K562 (cell line): Measurements from ENCODE around the gene SLC1A7. TPM values are rescaled to one million over a fixed set of nuclear protein-coding genes. Genes with fewer than 3 reads are reported as not detected.

ENCODE experiments used
- ATAC-seq: fragments of 200-7000 bp; cut with Tn5 transposase; 3 replicates; pipeline ENCODE4 v1.9.1; 2020; ENCODE audit warnings: moderate library complexity
- BruUV-seq: library from RNA; stranded (reverse); fragments of 400-500 nt; replicated peaks from 2 replicates; lab custom pipeline; 2021; lab: Mats Ljungman, UMichigan
- CTCF ChIA-PET: fragments of 300-600 bp; formaldehyde crosslinking; extraction: SDS; loops from one replicate; lab custom pipeline; 2021; ENCODE audit warnings: low intra/inter-chr PET ratio; lab: Yijun Ruan, JAX
- POLR2A ChIA-PET: fragments of 300-600, 350-650 bp; sonication (Branson Sonifier 250); formaldehyde crosslinking; extraction: SDS; loops from one replicate; lab custom pipeline; 2021; ENCODE audit warnings: antibody characterized with exemption, inconsistent platforms; lab: Yijun Ruan, JAX
- DNase-seq, 4 experiments: peaks; one replicate each; pipeline versions ENCODE4 v3.0.0 to v3.0.0-alpha.2; 2011 to 2018; ENCODE audit warnings: low spot score in 3 of 4, mixed read lengths in 3 of 4; ENCODE audit errors: extremely low read depth in 1 of 4
- FAIRE-seq: peaks from 2 replicates; lab custom pipeline; 2011; peaks lifted over from hg19 to GRCh38; lab: Jason Lieb, UNC
- H2AFZ ChIP-seq: 2 replicates; pipeline ENCODE4 v1.6.0; 2011; ENCODE audit warnings: low read depth, low read length, control low read depth, inconsistent platforms
- H3K27ac ChIP-seq: fragments of 200-600 bp; 3 replicates; pipeline ENCODE4 v1.8.0; 2011; ENCODE audit warnings: low read depth, mild to moderate bottlenecking, control low read depth, inconsistent platforms, low read length, moderate library complexity, mixed read lengths; ENCODE audit errors: extremely low read depth
- H3K27me3 ChIP-seq, 2 experiments: fragments of 300-600 bp in 1 of 2; 2 replicates in 1 of 2; 3 replicates in 1 of 2; pipeline versions ENCODE4 v1.6.0 to v1.8.0; 2011; ENCODE audit warnings: inconsistent platforms in 2 of 2, low read length in 2 of 2, mild to moderate bottlenecking in 1 of 2, mixed read lengths in 1 of 2, moderate library complexity in 1 of 2; ENCODE audit not compliant: control insufficient read depth in 2 of 2, insufficient read depth in 2 of 2
- H3K36me3 ChIP-seq: fragments of 300-600 bp; 3 replicates; pipeline ENCODE4 v1.8.0; 2011; ENCODE audit warnings: mild to moderate bottlenecking, low read length, inconsistent platforms; ENCODE audit not compliant: control insufficient read depth, insufficient read depth
- H3K4me1 ChIP-seq, 2 experiments: fragments of 200-600 bp in 1 of 2; replicated peaks in 1 of 2; 2 replicates in 1 of 2; 3 replicates in 1 of 2; pipeline versions ENCODE4 v1.5.1 to v1.8.0; 2011; ENCODE audit warnings: inconsistent platforms in 2 of 2, low read length in 2 of 2, mild to moderate bottlenecking in 1 of 2, mixed read lengths in 1 of 2, moderate library complexity in 1 of 2; ENCODE audit not compliant: control insufficient read depth in 2 of 2, insufficient read depth in 2 of 2
- H3K4me2 ChIP-seq: 2 replicates; pipeline ENCODE4 v1.6.1; 2011; ENCODE audit warnings: low read length, control low read depth, inconsistent platforms, mixed read lengths; ENCODE audit not compliant: insufficient read depth
- H3K4me3 ChIP-seq: fragments of 200-600 bp; sonication (generic), shearing (Covaris generic); 2 replicates; pipeline ENCODE4 v1.5.1; 2016; ENCODE audit warnings: control low read depth, inconsistent platforms
- H3K79me2 ChIP-seq: fragments of 200-600 bp; 3 replicates; pipeline ENCODE4 v1.8.0; 2011; ENCODE audit warnings: low read length, inconsistent platforms; ENCODE audit not compliant: control insufficient read depth, insufficient read depth
- H3K9ac ChIP-seq, 2 experiments: 2 replicates each; pipeline versions ENCODE4 v1.6.0 to v1.6.1; 2011; ENCODE audit warnings: low read depth in 2 of 2, low read length in 2 of 2, control low read depth in 1 of 2, inconsistent platforms in 1 of 2, mild to moderate bottlenecking in 1 of 2, mixed read lengths in 1 of 2; ENCODE audit not compliant: insufficient read depth in 1 of 2
- H3K9me1 ChIP-seq: one replicate; pipeline ENCODE4 v1.6.0; 2011; ENCODE audit warnings: inconsistent platforms, mild to moderate bottlenecking, low read length, moderate library complexity; ENCODE audit not compliant: control insufficient read depth, insufficient read depth
- H3K9me3 ChIP-seq: replicated peaks from 2 replicates; pipeline ENCODE4 v1.5.1; 2011; ENCODE audit warnings: low read depth, low read length, inconsistent platforms; ENCODE audit not compliant: control insufficient read depth, insufficient read depth
- H4K20me1 ChIP-seq: replicated peaks from 2 replicates; pipeline ENCODE4 v1.6.1; 2011; ENCODE audit warnings: low read length, inconsistent platforms, mixed read lengths; ENCODE audit not compliant: control insufficient read depth, insufficient read depth
- CAMTA2 ChIP-seq: fragments of 250-450 bp; sonication (Bioruptor Pico); conservative IDR thresholded peaks from 2 replicates; pipeline ENCODE4 v1.5.1; 2022
- CREM ChIP-seq: IDR thresholded peaks from 2 replicates; pipeline ENCODE4 v1.6.1; 2014; ENCODE audit warnings: antibody characterized with exemption, low read depth
- ESRRA ChIP-seq: fragments of 450-650 bp; IDR thresholded peaks from 2 replicates; pipeline ENCODE4 v1.6.1; 2014; ENCODE audit warnings: low read depth, mild to moderate bottlenecking, moderate library complexity, borderline replicate concordance
- HLTF ChIP-seq: fragments of 450-650 bp; IDR thresholded peaks from 2 replicates; pipeline ENCODE4 v1.6.1; 2016
- HNRNPL ChIP-seq: fragments of 200-400 bp; formaldehyde crosslinking; IDR thresholded peaks from 2 replicates; pipeline ENCODE4 v1.6.1; 2017; ENCODE audit warnings: low read depth, mild to moderate bottlenecking, low read length
- HSF4 ChIP-seq: fragments of 250-450 bp; sonication (Bioruptor Pico); IDR thresholded peaks from 2 replicates; pipeline ENCODE4 v2.1.2; 2022; ENCODE audit warnings: mild to moderate bottlenecking, moderate library complexity, borderline replicate concordance
- KDM1A ChIP-seq, 2 experiments: fragments of 450-650 bp; IDR thresholded peaks; 2 replicates each; pipeline ENCODE4 v1.6.1; 2016; ENCODE audit warnings: mild to moderate bottlenecking in 2 of 2
- KHSRP ChIP-seq: fragments of 450-650 bp; IDR thresholded peaks from 2 replicates; pipeline ENCODE4 v1.6.1; 2017
- POLR2B ChIP-seq: fragments of 450-650 bp; IDR thresholded peaks from 2 replicates; pipeline ENCODE4 v1.6.1; 2018; ENCODE audit warnings: low read depth; ENCODE audit not compliant: partially characterized antibody
- POLR3G ChIP-seq: IDR thresholded peaks from 2 replicates; pipeline ENCODE4 v1.6.1; 2011; ENCODE audit not compliant: insufficient read length, insufficient replicate concordance; ENCODE audit errors: extremely low read depth
- RBFOX2 ChIP-seq: fragments of 200-400 bp; formaldehyde crosslinking; IDR thresholded peaks from 2 replicates; pipeline ENCODE4 v1.6.1; 2017; ENCODE audit warnings: low read depth, mild to moderate bottlenecking, low read length, moderate library complexity
- RCOR1 ChIP-seq, 2 experiments: IDR thresholded peaks; 2 replicates each; pipeline ENCODE4 v1.6.1; 2012; ENCODE audit warnings: low read depth in 2 of 2, low read length in 2 of 2, borderline replicate concordance in 1 of 2, improper control_type of control experiment in 1 of 2
- SPI1 ChIP-seq: IDR thresholded peaks from 2 replicates; pipeline ENCODE4 v1.6.1; 2011; ENCODE audit warnings: low read depth, low read length, control low read depth, borderline replicate concordance
- TARDBP ChIP-seq: fragments of 450-650 bp; IDR thresholded peaks from 2 replicates; pipeline ENCODE4 v1.6.1; 2016
- ZNF431 ChIP-seq: sonication (generic); formaldehyde crosslinking; IDR thresholded peaks from 2 replicates; pipeline ENCODE4 v1.8.0; 2022; ENCODE audit warnings: mild to moderate bottlenecking, missing genetic modification reagents
- WGBS: fragments of 100-300 bp; shearing (Covaris generic); methylation state at CpG from one replicate; pipeline ENCODE4 v1.1.6; 2016; ENCODE audit warnings: low coverage, mixed read lengths; ENCODE audit not compliant: insufficient coverage; ENCODE audit errors: missing lambda C conversion rate; 5-methylcytosine and 5-hydroxymethylcytosine counted together
- in situ Hi-C: fragments of 300-500 bp; cut with MboI; formaldehyde crosslinking; loops from 4 replicates; pipeline ENCODE4 v1.15.0; 2018; ENCODE audit warnings: inconsistent platforms, mixed read lengths
- intact Hi-C: fragments of 100-400 bp; cut with micrococcal nuclease; formaldehyde crosslinking; loops from 2 replicates; pipeline ENCODE4 v1.14.2; 2022
- polyA plus RNA-seq, 8 experiments: library from polyadenylated mRNA; depleted of rRNA in 4 of 8; stranded (reverse) in 5 of 8; unstranded in 3 of 8; fragments of >200 nt; fragmentation: Nextera tagmentation in 2 of 8; fragmentation: Illumina TruSeq in 1 of 8; extraction: Ambion mirVana in 2 of 8; extraction: Trizol in 1 of 8; gene quantifications; 2 replicates each; pipeline versions ENCODE4 v1.2.1 to v1.2.3, GENCODE V29; 2011 to 2014; ENCODE audit warnings: inconsistent platforms in 1 of 8, missing spikeins in 1 of 8
- total RNA-seq, 7 experiments: library from RNA; depleted of rRNA in 6 of 7; stranded (reverse); fragments of >200 nt in 6 of 7; fragmentation: Illumina TruSeq in 2 of 7; extraction: Trizol in 2 of 7; gene quantifications; 2 replicates each; pipeline versions ENCODE4 v1.2.1 to v1.2.3, GENCODE V29; 2011 to 2021; ENCODE audit warnings: low replicate concordance in 1 of 7
- TF ChIP-seq, protein P1 (sequence below): fragments of 250-450 bp; sonication (Bioruptor Pico); IDR thresholded peaks from 2 replicates; pipeline ENCODE4 v1.8.0; 2022; ENCODE audit warnings: inconsistent platforms
- TF ChIP-seq, protein P2 (sequence below): sonication (generic); formaldehyde crosslinking; IDR thresholded peaks from 2 replicates; pipeline ENCODE4 v1.8.0; 2022; ENCODE audit warnings: mild to moderate bottlenecking, missing genetic modification reagents
- TF ChIP-seq, protein P3 (sequence below): sonication (generic); formaldehyde crosslinking; IDR thresholded peaks from 2 replicates; pipeline ENCODE4 v1.8.1; 2022; ENCODE audit warnings: missing genetic modification reagents

The SLC1A7 gene
- total and polyA plus RNA-seq, 9 of the 15 experiments (the other 6 are each of a cell fraction or from before 2014, with no cell fraction given) = 0.07 TPM; not detected in 8

GRCh38 chr1:53060579-53060978 lies 81.9 kb downstream of the SLC1A7 start:
- H3K4me2 ChIP-seq = no peak overlapping the region
- H3K4me1 ChIP-seq = peaks cover 0 to 22% of the 10 kb centered on the region in 2 experiments; a peak in 2 of 5 replicates
- CTCF ChIA-PET = no interaction called here
- no peak overlapping the region for H3K9ac ChIP-seq
- peaks cover 37 to 51% of the 10 kb centered on the region in 2 experiments for H3K27me3 ChIP-seq
- no peak overlapping the region for H2AFZ ChIP-seq
- no peaks in the 10 kb centered on the region for H3K79me2 ChIP-seq
- no peak for TF ChIP-seq ZNF431 (CRISPR knock-in tag)
- no peak for TF ChIP-seq CAMTA2 (CRISPR knock-in tag)
- TF ChIP-seq KHSRP = no peak
- TF ChIP-seq, protein P1, sequence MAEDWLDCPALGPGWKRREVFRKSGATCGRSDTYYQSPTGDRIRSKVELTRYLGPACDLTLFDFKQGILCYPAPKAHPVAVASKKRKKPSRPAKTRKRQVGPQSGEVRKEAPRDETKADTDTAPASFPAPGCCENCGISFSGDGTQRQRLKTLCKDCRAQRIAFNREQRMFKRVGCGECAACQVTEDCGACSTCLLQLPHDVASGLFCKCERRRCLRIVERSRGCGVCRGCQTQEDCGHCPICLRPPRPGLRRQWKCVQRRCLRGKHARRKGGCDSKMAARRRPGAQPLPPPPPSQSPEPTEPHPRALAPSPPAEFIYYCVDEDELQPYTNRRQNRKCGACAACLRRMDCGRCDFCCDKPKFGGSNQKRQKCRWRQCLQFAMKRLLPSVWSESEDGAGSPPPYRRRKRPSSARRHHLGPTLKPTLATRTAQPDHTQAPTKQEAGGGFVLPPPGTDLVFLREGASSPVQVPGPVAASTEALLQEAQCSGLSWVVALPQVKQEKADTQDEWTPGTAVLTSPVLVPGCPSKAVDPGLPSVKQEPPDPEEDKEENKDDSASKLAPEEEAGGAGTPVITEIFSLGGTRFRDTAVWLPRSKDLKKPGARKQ (CRISPR knock-in tag) = no peak
- TF ChIP-seq POLR2B = no peak
- no peak for TF ChIP-seq RCOR1 (IDR thresholded peaks at IDR 0.05; ENCODE audit: borderline replicate concordance in 1 of 2, low read depth in 2 of 2, low read length in 2 of 2)
- TF ChIP-seq, protein P2, sequence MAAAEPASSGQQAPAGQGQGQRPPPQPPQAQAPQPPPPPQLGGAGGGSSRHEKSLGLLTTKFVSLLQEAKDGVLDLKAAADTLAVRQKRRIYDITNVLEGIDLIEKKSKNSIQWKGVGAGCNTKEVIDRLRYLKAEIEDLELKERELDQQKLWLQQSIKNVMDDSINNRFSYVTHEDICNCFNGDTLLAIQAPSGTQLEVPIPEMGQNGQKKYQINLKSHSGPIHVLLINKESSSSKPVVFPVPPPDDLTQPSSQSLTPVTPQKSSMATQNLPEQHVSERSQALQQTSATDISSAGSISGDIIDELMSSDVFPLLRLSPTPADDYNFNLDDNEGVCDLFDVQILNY (CRISPR knock-in tag) = no peak
- no peak for TF ChIP-seq TARDBP
- TF ChIP-seq POLR3G = no peak
- TF ChIP-seq RBFOX2 = no peak
- TF ChIP-seq HLTF = no peak
- no peak for TF ChIP-seq SPI1
- no peak for TF ChIP-seq KDM1A (IDR thresholded peaks at IDR 0.05)
- TF ChIP-seq ESRRA = no peak
- TF ChIP-seq, protein P3, sequence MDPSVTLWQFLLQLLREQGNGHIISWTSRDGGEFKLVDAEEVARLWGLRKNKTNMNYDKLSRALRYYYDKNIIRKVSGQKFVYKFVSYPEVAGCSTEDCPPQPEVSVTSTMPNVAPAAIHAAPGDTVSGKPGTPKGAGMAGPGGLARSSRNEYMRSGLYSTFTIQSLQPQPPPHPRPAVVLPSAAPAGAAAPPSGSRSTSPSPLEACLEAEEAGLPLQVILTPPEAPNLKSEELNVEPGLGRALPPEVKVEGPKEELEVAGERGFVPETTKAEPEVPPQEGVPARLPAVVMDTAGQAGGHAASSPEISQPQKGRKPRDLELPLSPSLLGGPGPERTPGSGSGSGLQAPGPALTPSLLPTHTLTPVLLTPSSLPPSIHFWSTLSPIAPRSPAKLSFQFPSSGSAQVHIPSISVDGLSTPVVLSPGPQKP (CRISPR knock-in tag) = no peak
- TF ChIP-seq HNRNPL = no peak
- no peak for TF ChIP-seq CREM
- no peak for TF ChIP-seq HSF4 (CRISPR knock-in tag)
- TF ChIP-seq, all 486 proteins: peak for 0
- no peaks in the 10 kb centered on the region for H3K9me3 ChIP-seq
- H3K4me3 ChIP-seq = no peak overlapping the region
- intact Hi-C loops (loop anchor here (10.0 kb wide), 1 partner anchor 156 kb away; no protein-coding TSS in a partner anchor), in situ Hi-C loops (no loop called here)
- no peak overlapping the region for H3K27ac ChIP-seq
- FAIRE-seq = no peak
- no TSS peak for BruUV-seq
- no peak for DNase-seq
- H3K9me1 ChIP-seq = no peaks in the 10 kb centered on the region
- POLR2A ChIA-PET = interaction anchor here (0.6 to 2.8 kb wide), 5 partner anchors 10 to 20 kb away, joined by 3 to 12 read pairs (median 4); no protein-coding TSS in a partner anchor
- H4K20me1 ChIP-seq = no peaks in the 10 kb centered on the region
- no peaks in the 10 kb centered on the region for H3K36me3 ChIP-seq
- 6% methylated on average over 1 of the region's 1 CpG for WGBS
- no peak for ATAC-seq
